Activated naive CD4-positive, alpha-beta T cell treated with anti-CD3 and anti-CD28 coated beads, Interleukin-2, amount 50 U/mL, for 16 hours (primary cell): Measurements from ENCODE around the gene MMS19.

ENCODE experiments used
- DNase-seq: peaks from one replicate; pipeline ENCODE4 v3.0.0-alpha.2; 2020

The MMS19 gene, protein sequence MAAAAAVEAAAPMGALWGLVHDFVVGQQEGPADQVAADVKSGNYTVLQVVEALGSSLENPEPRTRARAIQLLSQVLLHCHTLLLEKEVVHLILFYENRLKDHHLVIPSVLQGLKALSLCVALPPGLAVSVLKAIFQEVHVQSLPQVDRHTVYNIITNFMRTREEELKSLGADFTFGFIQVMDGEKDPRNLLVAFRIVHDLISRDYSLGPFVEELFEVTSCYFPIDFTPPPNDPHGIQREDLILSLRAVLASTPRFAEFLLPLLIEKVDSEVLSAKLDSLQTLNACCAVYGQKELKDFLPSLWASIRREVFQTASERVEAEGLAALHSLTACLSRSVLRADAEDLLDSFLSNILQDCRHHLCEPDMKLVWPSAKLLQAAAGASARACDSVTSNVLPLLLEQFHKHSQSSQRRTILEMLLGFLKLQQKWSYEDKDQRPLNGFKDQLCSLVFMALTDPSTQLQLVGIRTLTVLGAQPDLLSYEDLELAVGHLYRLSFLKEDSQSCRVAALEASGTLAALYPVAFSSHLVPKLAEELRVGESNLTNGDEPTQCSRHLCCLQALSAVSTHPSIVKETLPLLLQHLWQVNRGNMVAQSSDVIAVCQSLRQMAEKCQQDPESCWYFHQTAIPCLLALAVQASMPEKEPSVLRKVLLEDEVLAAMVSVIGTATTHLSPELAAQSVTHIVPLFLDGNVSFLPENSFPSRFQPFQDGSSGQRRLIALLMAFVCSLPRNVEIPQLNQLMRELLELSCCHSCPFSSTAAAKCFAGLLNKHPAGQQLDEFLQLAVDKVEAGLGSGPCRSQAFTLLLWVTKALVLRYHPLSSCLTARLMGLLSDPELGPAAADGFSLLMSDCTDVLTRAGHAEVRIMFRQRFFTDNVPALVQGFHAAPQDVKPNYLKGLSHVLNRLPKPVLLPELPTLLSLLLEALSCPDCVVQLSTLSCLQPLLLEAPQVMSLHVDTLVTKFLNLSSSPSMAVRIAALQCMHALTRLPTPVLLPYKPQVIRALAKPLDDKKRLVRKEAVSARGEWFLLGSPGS

DNA sequence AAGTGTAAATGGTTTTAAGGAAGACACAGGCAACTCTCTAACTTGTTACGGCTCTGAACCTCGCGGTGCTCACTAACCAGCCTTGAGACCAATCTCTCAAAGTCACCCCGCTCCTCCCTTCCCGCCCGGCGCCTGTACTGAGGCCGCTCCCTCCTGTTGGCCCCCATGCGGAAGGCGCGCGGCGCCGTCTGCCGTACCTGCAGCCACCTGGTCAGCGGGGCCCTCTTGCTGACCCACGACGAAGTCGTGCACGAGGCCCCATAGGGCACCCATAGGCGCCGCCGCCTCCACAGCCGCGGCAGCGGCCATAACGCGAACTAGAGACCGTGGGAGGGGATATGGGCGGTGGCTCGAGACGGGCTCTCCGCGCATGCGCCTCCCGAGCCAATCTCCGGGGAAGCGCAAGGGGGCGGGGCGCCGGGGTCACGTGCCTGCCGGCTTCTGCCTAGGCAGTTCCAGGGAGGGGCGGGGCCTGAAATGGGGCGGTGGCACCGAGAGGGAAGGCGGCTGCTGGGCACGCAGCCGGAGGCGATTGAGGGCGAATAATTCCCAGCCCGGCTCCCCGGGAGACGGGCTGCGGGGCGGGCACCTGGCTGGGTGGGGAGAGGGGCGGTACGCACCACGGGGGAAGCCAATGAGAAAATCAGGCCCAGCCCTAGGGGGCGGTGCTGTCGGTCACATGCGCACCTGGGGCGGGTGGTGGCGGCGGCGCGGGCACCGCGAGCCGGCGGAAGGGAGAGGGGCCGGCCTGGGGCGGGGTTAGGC is at the start of gene MMS19:
MMS19 (minus strand) TSS at position 347 of the 765 bp plus-strand sequence; CDS start at position 309, 38 bp downstream.
- peak; percentile 100 for DNase-seq

DNA sequence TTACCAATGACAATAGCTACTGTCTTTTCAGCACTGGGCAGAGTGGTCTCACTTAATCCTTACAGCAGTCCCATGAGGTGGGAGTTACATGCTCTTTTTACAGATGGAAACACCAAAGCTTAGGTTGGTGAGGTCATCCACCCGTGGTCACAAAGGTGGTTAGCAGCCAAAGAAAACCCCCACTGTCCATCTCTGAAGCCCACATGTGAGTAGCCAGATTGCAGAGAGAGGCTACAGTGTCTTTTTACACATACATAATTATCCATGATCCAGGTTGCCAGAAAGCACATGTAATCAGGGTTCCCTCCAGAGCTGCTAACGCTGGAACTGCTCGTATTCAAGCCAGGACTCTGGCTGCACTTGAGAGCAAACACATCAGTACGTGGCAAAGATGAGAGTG is 49.7 kb upstream of the MMS19 start:
- DNase-seq = no peak

DNA sequence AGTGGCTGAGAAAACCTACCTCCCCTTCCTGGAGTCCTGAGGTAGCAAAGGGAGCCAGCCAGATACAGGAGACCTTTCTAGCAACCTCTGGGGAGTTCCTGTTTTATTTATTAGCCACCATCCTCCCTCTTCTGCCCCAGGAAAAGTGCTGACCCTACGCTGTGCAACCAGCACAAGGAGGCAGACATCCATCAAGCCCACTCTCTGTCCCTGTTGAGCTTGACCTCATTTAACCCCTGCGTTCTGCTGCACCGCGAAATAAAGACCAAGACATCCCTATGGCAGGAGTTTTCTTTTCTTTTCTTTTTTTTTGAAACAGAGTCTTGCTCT is 49.0 kb upstream of the MMS19 start:
- no peak for DNase-seq

DNA sequence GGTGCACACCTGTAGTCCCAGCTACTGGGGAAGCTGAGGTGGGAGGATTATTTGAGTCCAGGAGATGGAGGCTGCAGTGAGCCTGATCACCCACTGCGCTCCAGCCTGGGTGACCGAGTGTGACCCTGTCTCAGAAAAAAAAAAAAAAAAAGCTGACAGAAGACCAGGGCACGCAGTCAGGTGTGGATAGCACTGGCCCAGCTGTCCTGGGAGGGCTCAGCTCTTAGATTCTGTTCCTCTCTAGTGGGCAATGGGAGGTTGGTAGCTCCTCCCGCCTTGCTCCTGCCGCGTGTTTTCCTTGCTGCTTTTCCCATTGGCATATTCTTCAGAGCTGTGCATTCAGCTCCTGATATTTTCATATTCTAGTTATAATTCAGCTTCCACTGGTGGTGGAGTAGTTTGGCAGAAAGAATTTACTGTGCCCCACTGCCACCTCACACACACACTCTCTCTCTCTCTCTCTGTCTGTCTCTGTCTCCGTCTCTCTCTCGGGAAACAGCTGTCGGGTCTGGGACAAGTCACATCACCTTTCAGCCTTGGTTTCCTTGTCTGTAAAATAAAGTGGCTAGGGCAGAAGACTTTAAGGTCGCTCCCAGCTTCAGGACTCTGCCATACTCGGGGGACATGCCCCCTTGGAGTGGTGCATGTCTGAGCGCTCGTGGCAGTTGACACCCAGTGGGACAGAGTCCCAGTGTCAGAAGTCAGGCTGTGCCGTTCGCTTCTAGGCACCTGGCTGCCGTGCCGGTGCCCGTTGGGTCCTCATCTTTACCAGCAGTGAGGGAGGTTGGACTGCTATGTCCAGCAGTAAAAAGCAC is 48.4 kb upstream of the MMS19 start:
- DNase-seq = no peak

DNA sequence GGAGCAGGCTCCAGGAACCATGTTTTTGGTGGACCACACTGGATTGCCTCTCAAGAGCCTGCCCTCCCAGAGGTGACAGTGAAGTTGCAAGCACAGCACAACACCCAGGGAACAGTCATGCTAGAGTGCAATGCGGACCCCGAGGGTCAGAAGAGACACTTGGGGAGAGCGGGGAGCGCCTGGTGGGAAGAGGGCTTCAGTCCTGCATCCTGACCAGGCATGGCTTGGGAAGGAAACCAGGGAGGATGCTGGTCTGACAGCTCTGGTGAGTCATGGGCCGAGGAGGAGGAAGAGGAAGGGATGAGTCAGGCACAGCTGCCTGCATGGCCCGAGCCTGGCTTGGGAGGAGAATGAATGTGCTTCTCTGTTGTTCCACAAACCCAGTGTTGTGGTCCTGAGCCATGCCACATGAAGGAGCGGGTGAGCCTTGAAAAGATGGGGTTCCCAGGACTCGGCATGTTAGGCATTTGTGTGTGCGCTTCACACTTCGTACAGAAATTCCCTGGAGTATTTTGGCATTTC is 44.9 kb upstream of the MMS19 start:
- DNase-seq = peak; percentile 55

DNA sequence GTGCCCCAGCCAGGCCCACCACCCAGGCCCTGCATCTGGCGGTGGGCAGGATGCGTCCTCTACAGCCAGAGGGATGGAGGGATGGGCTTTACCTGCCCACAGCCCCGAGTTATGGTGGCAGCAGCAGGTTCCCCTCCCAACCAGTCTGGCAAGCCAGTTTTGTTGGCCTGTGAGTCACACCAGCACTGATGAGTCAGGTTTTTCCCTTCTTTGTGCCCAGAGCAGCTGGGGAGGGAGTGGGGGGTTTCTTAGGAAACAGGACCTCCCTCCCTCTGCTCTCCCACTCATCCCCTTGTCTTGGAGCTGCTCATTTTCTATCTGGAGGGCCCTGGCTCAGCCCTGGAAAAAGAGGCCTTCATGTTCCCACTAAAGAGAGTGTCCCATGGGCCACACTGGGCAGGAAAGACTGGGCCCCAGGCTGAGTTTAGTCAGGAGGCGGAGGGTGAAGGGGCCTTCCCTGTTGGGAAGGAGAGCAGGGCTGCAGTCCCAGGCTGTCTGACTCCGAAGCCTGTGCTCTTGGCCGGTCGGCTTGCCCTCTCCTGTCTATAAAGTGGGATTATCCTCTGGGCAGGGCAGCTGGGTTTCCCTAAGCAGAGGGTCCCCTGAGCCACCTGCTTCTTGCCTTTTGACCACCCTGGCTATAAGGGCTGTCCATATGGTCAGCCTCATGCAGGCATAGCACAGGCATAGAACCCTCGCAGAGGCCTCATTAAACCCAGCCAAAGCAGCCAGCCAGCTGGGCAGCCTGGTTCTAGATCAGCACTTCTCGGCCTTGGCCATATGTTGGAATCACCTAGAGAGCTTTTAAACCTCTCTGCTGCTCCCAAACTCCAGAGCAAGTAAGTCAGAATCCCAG is 44.2 kb upstream of the MMS19 start:
- peak; percentile 41 for DNase-seq

DNA sequence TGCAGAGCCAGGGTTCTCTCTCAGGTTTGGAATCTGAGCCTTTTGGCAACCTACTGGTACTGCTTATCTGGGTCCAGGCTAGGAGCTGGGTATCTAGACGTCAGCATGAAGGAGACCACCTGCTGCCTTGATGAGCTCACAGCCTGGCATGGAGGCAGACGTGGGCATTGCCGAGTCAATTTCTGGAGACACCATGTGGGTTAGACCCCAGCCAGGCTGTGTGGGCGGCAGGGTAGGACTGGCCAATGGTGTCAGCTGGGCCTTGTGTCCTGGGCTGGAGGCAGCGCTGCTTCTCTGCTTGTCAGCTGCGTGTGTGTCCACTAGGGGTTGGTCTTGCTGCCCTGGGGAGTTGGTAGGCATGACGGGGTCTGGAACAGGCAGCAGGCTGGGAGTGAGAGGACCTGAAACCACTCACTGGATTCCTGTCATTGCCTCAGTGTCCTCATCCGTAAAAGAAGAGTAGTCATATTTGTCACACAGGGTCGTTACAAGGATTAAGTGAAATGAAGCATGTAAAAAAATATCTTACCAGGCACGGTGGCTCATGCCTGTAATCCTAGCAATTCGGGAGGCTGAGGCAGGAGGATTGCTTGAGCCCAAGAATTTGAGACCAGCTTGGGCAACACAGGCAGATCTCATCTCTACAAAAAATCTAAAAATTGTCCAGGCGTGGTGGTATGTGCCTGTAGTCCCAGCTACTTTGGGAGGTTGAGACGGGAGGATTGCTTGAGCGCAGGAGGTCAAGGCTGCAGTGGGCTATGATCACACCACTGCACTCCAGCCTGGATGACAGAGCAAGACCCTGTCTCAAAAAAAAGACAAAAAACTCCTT is 42.7 kb upstream of the MMS19 start:
- DNase-seq = no peak

DNA sequence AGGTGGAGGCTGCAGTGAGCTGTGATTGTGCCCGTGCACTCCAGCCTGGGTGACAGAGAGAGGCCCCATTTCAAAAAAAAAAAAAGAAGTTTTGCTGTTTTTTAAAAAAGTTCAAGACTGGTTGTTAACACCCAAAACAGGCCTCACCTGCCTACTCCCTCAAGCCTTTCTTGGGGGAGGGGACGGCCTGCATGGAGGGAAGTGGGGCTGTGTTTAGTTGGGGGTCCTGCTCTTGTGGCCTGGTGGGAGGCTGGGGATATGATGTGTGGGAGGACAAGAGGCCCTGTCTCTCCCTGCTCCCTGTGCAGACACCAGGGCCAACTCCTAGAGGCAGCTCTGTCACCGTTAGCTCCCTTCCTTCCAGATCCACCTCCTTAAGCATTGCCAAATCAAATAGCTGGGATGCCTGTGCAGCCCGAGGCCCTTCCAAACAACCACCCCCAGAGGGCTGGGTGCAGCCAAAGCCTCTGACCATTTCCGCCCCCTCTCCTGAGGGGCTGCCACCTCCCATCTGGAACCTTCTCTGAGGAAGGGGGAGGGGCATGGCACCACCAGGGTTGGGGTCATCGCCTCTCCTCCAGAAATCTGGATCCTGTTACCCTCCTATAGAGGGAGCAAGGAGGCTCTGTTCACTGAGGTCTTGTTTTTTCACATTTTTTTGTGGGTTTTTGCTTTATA is 41.4 kb upstream of the MMS19 start:
- no peak for DNase-seq

DNA sequence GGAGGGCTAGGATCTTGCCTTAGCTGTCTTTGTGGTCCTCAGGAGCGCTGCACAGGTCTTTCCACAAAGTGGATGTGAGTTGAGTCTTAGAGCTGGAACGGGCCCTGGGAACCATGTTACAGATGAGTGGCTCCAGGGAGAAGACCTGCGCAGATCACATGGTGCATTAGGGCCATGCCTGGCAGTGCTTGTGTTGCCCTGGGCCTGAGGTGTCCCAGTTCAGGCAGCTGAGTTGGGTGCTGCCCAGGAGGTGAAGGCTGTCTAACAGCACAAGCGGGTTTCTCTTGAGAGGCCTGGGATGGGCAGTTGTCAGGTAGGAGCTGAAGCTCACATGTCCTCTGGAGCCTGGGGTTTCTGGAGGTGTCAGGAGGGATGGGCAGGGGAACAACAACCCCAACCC is 40.6 kb upstream of the MMS19 start:
- no peak for DNase-seq

DNA sequence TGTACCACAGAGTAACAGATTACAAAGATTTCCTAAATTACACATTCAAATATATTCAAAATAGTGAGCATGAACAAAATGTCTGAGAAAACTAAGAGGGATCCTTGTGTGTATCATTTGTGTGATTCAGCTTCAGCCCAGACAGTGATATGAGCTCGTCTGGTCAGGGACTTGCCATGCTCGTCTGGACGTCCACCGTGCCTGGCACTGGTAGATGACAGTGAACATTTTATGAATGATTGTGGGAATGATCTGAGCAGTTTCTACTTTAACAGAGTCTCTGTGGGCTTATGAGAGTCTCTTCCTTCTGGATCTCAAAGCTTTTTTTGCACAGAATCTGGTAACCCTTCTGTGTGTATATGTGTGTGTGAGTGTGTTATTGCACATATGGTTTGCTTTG is 40.2 kb upstream of the MMS19 start:
- no peak for DNase-seq

DNA sequence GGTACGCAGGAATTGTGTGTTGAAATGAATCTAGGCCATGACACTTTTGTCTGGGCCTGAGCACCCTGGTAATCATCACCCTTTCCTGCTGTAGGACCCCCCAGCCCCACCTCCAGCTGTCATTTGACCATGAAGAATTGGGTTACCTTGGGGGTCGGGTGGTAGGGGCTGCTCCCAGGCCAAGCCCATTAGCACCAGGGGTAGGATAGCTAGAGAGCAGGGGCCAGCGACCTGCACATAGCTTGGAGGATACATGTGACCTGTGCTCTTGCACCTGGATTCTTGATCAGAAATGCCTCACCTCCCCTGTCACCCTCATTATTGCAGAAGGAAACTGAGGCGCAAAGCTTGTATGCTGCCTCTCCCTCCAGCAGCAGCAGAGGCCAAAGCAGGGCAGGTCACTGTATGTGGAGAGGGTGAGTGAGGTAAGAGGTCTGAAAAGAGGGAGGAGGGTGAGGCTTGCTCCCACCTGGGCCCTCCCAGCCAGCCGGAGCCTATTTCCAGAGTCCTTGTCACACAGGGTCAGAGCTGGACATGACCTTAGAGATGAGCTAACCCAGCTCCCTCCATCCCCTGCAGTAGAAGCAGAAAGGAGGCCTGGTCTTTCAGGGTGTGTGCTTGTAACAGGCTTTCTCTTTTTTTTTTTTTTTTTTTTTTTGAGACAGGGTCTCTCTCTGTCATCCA is 39.1 kb upstream of the MMS19 start:
- DNase-seq = no peak

DNA sequence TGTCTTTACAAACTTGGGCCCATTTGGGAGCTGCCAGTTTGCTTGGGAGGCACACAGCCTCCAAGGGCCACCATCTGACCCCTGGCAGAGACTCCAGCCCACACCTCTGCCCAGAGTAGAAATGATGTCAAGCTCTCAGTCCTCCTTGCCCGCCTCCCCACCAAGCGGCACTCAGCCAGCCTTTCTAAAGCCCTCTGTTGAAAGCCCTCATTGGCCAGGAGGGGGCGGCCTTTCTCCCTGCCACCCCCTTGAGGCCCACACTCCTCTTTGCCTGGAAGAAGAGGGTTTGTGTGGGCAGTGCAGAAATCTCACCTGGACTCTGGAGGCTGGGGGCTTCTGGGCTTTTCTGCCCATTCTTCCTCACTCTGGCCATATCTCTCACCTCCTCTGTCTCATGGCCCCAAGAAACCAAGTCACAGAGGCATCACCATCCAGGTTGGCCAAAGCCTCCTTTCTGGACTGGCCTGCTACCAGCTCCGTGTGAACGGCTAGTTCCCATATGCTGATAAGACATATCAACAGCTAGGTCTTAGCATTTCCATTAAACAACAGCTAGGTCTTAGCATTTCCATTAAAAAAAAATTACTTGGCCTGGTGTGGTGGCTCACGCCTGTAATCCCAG is 36.6 kb upstream of the MMS19 start:
- DNase-seq = peak; percentile 36

DNA sequence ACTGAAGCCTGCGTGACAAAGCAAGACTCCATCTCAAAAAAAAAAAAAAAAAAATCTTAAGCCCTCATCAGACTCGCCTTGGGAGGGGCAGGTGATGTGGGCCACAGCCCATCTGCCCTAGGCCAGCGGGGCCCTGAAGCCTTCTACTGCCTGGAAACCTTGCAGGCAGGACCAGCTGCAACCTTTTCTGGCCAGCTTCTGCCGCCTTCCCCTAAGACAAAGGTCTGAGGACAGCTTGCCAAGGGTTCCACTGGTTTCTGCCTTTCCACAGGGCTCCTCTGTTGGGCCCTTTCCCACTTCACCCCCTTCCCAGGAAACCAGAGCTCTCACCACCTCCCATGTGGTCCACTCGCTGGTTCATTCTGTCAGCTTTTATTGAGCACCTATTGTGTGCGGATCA is 35.7 kb upstream of the MMS19 start:
- DNase-seq = no peak

DNA sequence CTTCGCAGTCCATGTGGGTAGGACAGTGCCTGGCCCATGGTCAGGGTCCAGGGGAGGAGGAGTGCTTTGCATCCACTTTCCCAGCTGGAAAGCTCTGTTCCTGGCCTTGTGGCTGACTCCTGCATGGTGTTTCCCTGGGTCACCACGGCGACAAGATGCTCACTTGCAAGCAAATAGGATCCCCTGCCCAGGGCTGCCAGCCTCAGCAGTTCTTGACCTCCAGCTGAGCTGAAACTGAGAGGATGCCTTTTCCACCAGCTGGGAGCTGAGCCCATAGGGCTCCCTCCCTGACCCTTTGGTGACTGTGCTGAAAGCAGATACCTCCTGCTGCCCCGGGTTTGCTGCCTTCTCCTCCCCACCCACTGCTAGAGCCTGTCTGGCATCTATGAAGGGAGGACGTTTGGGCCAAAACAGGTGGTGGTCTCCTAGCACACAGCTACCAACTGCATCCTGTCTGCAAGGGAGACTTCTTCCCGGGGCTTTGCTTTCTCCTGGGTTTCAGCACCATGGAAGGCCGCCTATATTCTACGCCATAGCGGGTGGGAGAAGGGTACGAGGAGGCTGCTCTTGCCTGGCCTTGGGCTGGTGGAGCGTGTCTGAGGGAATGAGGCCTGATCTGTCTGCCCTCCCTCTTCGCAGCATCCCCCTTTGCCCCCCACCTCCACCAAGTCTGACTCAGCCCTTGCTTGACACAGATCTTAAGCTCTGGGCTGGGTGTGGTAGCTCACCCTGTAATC is 34.9 kb upstream of the MMS19 start:
- DNase-seq = no peak

DNA sequence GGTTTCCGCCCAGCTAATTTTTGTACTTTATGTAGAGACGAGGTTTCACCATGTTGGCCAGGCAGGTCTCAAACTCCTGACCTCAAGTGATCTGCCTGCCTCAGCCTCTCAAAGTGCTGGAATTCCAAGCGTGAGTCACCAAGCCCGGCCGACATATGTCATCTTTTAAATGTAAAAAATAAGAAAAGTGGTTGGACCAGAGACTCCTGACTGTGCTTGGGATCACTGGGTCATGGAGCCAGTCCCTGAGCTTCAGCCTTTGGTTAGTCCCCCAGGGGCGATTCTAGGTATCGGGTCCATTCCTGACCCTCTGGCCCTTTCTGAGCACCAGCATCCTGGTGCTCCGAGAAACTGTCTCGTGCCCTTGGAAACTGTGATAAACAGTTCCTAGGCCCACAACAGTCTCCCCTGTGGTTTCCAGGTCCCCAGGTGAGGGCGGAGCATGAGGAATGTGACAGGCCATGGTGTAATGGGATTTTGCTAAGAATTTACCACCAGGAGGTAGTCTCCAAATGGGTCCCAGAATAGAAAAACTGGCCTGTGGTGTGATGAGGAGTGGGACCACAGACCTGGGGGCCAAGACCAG is 33.3 kb upstream of the MMS19 start:
- DNase-seq = no peak

DNA sequence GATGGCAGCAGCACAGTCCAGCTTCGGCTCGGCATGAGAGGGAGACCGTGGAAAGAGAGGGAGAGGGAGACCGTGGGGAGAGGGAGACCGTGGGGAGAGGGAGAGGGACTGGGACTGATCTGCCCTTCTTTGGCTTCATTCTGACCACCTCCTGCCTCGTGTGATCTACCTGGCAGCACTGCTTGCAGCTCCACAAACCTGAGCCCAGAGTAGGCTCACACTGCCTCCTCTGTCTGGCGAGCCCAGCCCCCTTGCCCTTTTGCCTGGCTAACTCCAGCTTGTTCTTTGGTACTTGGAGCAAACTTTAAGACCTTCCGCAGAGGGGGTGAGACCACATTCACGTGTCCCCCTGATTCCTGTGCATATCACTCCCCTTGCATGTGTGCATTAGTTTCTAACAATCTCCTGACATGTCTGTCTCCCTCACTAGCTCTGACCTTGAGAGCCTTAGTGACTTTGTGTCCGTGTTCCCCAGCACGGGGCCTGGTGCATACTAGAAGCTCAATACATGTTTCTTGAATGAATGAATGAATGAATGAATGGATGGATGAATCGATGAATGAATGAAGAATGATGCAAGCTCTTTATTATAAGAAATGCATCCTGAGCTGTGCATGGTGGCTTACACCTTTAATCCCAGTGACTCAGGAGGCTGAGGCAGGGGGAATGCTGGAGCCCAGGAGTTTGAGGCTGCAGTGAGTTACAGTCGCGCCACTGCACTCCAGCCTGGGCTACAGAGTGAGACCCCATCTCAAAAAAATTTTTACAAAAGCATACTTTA is 31.7 kb upstream of the MMS19 start:
- DNase-seq = no peak
